ENCODE measurements around the gene SLC22A14.

The SLC22A14 gene

DNA sequence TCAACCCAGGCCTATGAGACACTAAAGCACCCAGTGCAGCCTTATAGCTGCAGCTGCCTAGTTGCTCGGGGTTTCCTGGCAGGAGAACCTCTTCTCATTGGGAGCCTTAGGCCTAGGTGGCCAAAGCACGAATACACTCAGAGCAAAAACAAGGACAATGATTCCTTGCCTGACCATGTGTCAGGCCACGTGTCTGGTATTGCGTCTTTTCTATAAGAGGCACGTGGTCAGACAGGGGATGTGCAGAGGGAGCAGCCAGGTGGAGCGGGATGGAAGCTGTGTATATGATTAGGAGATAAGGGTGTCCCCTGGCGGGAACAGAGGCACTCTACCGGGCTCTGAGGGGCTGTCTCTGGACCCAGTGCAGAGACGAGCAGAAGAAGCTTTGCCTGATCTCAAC, 26.4 kb downstream of the SLC22A14 start:
- Histone ChIP-seq H3K27ac (ENCODE audit: low read depth, low read length, poor library complexity, severe bottlenecking) (no peak overlapping the region), H3K9me2 (ENCODE audit: low read depth, low read length) (no peaks in the 10 kb centered on the region), H3F3A (ENCODE audit: insufficient read depth, low read length) (no peaks in the 10 kb centered on the region), H4K20me1 (ENCODE audit: insufficient read depth, low read length) (no peaks in the 10 kb centered on the region), H3K4me2 (ENCODE audit: low read length) (no peak overlapping the region), H3K9ac (ENCODE audit: low read length) (no peak overlapping the region), H3K79me2 (ENCODE audit: insufficient read depth, low read length) (no peaks in the 10 kb centered on the region), H2AFZ (ENCODE audit: low read length) (no peak overlapping the region), H3K4me3 (ENCODE audit: low read depth, low read length, poor library complexity, severe bottlenecking) (no peak overlapping the region), H3K9me3 (ENCODE audit: low read length) (no peaks in the 10 kb centered on the region), H3K27me3 (ENCODE audit: insufficient read depth, low read length) (0 out of 2 replicates have a peak, but pooled peaks cover 5% of the 10 kb centered on the region), H3K36me3 (ENCODE audit: insufficient read depth, low read length) (no peaks in the 10 kb centered on the region; the same call in 1 of the 2 replicates), H3K4me1 (ENCODE audit: insufficient read depth, low read length, severe bottlenecking) (no peaks in the 10 kb centered on the region)
- TF ChIP-seq EZH2 (IDR thresholded peaks at IDR 0.05; ENCODE audit: borderline replicate concordance, low read length): no peak
- TF ChIP-seq, protein P1, sequence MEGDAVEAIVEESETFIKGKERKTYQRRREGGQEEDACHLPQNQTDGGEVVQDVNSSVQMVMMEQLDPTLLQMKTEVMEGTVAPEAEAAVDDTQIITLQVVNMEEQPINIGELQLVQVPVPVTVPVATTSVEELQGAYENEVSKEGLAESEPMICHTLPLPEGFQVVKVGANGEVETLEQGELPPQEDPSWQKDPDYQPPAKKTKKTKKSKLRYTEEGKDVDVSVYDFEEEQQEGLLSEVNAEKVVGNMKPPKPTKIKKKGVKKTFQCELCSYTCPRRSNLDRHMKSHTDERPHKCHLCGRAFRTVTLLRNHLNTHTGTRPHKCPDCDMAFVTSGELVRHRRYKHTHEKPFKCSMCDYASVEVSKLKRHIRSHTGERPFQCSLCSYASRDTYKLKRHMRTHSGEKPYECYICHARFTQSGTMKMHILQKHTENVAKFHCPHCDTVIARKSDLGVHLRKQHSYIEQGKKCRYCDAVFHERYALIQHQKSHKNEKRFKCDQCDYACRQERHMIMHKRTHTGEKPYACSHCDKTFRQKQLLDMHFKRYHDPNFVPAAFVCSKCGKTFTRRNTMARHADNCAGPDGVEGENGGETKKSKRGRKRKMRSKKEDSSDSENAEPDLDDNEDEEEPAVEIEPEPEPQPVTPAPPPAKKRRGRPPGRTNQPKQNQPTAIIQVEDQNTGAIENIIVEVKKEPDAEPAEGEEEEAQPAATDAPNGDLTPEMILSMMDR (IDR thresholded peaks at IDR 0.05; ENCODE audit: low read length): no peak

- H3K4me2 ChIP-seq (ENCODE audit: low read length): no peak overlapping the region
- no peaks in the 10 kb centered on the region for H3K9me2 ChIP-seq (ENCODE audit: low read depth, low read length)
- H3K79me2 ChIP-seq (ENCODE audit: insufficient read depth, low read length): no peaks in the 10 kb centered on the region
- no peaks in the 10 kb centered on the region for H3K4me1 ChIP-seq (ENCODE audit: insufficient read depth, low read length, severe bottlenecking)
- no peaks in the 10 kb centered on the region for H3K9me3 ChIP-seq (ENCODE audit: low read length)
- 0 out of 2 replicates have a peak, but pooled peaks cover 5% of the 10 kb centered on the region for H3K27me3 ChIP-seq (ENCODE audit: insufficient read depth, low read length)
- TF ChIP-seq, protein P1 (IDR thresholded peaks at IDR 0.05; ENCODE audit: low read length): no peak
- TF ChIP-seq EZH2 (IDR thresholded peaks at IDR 0.05; ENCODE audit: borderline replicate concordance, low read length): no peak
- H3F3A ChIP-seq (ENCODE audit: insufficient read depth, low read length): no peaks in the 10 kb centered on the region
- H4K20me1 ChIP-seq (ENCODE audit: insufficient read depth, low read length): no peaks in the 10 kb centered on the region
- H3K36me3 ChIP-seq (ENCODE audit: insufficient read depth, low read length): no peaks in the 10 kb centered on the region
- H3K9ac ChIP-seq (ENCODE audit: low read length): no peak overlapping the region
- H3K4me3 ChIP-seq (ENCODE audit: low read depth, low read length, poor library complexity, severe bottlenecking): no peak overlapping the region
- H3K27ac ChIP-seq (ENCODE audit: low read depth, low read length, poor library complexity, severe bottlenecking): no peak overlapping the region
- no peak overlapping the region for H2AFZ ChIP-seq (ENCODE audit: low read length)
Measured at GRCh38 chr3:38311476-38311875, 29.4 kb downstream of the SLC22A14 start.

DNA sequence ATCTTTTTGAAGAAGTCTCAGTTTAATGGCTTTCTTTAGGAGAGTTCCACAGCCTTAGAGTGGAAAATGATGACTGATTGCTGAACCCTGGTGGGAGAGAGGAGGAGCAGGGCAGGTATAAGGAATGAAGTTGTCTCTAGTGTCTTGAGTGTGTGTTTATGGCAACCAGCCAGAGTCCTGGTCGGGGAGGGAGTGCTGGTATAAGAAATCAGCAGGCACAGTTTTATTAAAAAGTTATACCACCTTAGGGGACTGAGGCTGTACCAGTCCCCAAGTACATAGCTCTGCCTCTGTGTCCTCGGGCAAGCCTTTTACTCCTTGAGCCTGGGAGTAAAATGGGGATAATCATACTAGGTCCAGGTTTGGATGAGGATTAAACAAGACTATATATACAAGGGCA, 29.8 kb downstream of the SLC22A14 start:
- Histone ChIP-seq H4K20me1 (ENCODE audit: insufficient read depth, low read length) (no peaks in the 10 kb centered on the region), H3K9me2 (ENCODE audit: low read depth, low read length) (no peaks in the 10 kb centered on the region), H3K27me3 (ENCODE audit: insufficient read depth, low read length) (0 out of 2 replicates have a peak, but pooled peaks cover 5% of the 10 kb centered on the region), H3K4me2 (ENCODE audit: low read length) (no peak overlapping the region), H3K4me1 (ENCODE audit: insufficient read depth, low read length, severe bottlenecking) (no peaks in the 10 kb centered on the region), H3K79me2 (ENCODE audit: insufficient read depth, low read length) (no peaks in the 10 kb centered on the region), H3F3A (ENCODE audit: insufficient read depth, low read length) (no peaks in the 10 kb centered on the region), H3K27ac (ENCODE audit: low read depth, low read length, poor library complexity, severe bottlenecking) (no peak overlapping the region), H3K9me3 (ENCODE audit: low read length) (no peaks in the 10 kb centered on the region), H3K36me3 (ENCODE audit: insufficient read depth, low read length) (no peaks in the 10 kb centered on the region), H2AFZ (ENCODE audit: low read length) (no peak overlapping the region), H3K4me3 (ENCODE audit: low read depth, low read length, poor library complexity, severe bottlenecking) (no peak overlapping the region), H3K9ac (ENCODE audit: low read length) (no peak overlapping the region)
- TF ChIP-seq, protein P1 (IDR thresholded peaks at IDR 0.05; ENCODE audit: low read length): no peak
- TF ChIP-seq EZH2 (IDR thresholded peaks at IDR 0.05; ENCODE audit: borderline replicate concordance, low read length): no peak

Measured in OCI-LY1 (cell line).